GM23248 (cell line): Measurements from ENCODE around the gene GPR55.

ENCODE experiments used
- EZH2 ChIP-seq: fragments of 200-600 bp; sonication (generic); IDR thresholded peaks from 2 replicates; pipeline ENCODE4 v1.6.1; 2018; ENCODE audit warnings: antibody characterized with exemption, mild to moderate bottlenecking; ENCODE audit not compliant: insufficient read depth, poor library complexity, severe bottlenecking
- EZH2phosphoT487 ChIP-seq: fragments of 200-600 bp; sonication (generic); IDR thresholded peaks from 2 replicates; pipeline ENCODE4 v1.6.1; 2018; ENCODE audit warnings: antibody characterized with exemption, moderate library complexity, mild to moderate bottlenecking, low read depth; ENCODE audit not compliant: insufficient read depth

GRCh38 chr2:230868947-230869913, 55.8 kb downstream of the GPR55 start:
- TF ChIP-seq EZH2: no peak
- TF ChIP-seq EZH2phosphoT487: no peak
